AG10803 (cell line): ENCODE data around the gene KCNIP2.

Source experiments
- DNase-seq: peaks from one replicate; pipeline ENCODE4 v3.0.0; 2010; ENCODE audit warnings: low read depth
- H3K4me3 ChIP-seq: 2 replicates; pipeline ENCODE4 v1.5.1; 2011; ENCODE audit warnings: mild to moderate bottlenecking, low read length, control low read depth
- TF ChIP-seq, protein P1 (sequence below): conservative IDR thresholded peaks from 2 replicates; pipeline ENCODE4 v1.5.1; 2011; ENCODE audit warnings: mild to moderate bottlenecking, low read length, control low read depth, inconsistent platforms

The KCNIP2 gene

DNA sequence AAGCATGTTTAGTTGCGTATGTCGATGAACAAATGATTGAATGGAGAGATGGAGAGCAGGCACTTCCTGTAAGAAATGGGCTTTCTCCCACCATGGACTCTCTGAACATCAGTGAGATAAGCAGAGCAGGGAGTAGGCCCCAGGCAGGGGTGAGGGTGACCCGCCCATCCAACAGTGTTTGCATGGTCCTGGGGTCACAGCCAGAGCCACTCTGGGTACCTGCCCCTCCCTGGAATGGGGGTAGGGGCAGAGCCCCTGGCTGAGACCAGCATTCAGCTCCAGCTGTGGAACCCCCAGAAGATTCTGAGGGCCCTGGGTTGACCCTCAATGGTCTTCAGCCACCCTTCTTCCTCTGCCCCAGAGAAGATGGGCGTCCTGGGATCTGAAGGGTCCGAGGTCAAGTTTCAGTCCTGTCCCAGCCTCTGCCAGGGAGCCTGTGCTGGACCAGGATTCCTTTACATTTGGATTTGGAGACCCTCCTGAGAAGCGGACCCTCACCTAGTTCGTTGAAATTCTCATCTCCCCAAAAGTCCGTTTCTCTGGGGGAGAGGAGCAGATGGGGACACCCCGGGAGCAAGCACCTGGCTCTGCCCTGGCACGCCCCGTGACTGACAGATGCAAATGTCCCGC lies 65.3 kb downstream of the KCNIP2 start:
- no peak overlapping the region for H3K4me3 ChIP-seq
- TF ChIP-seq, protein P1, sequence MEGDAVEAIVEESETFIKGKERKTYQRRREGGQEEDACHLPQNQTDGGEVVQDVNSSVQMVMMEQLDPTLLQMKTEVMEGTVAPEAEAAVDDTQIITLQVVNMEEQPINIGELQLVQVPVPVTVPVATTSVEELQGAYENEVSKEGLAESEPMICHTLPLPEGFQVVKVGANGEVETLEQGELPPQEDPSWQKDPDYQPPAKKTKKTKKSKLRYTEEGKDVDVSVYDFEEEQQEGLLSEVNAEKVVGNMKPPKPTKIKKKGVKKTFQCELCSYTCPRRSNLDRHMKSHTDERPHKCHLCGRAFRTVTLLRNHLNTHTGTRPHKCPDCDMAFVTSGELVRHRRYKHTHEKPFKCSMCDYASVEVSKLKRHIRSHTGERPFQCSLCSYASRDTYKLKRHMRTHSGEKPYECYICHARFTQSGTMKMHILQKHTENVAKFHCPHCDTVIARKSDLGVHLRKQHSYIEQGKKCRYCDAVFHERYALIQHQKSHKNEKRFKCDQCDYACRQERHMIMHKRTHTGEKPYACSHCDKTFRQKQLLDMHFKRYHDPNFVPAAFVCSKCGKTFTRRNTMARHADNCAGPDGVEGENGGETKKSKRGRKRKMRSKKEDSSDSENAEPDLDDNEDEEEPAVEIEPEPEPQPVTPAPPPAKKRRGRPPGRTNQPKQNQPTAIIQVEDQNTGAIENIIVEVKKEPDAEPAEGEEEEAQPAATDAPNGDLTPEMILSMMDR, result no peak
- no peak for DNase-seq

DNA sequence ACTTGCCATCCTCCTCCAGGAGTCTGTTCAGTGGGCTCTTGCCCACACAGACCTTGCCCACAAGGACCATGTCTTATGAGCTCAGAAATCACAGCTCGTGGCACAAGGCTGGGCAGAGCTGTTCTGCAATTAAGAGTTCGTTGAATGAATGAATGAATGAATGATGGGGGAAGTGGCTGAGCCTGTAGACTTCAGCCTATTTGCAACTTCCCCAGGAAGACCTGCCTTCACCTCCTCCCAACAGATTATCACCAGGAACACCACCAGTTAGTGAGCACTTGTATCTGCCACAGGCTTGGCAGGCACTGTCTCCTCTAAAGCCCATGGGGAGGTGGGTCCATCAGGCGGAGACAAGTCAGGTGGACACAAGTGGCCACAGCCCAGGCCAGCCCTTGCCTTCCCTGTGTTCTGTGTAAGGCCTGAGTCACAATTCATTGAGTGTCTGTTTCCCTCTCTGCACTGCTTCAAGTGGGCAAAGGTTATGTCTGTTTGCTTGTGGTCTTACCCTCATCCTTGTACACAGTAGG lies 65.9 kb downstream of the KCNIP2 start:
- TF ChIP-seq, protein P1, result no peak
- no peak overlapping the region for H3K4me3 ChIP-seq
- no peak for DNase-seq

DNA sequence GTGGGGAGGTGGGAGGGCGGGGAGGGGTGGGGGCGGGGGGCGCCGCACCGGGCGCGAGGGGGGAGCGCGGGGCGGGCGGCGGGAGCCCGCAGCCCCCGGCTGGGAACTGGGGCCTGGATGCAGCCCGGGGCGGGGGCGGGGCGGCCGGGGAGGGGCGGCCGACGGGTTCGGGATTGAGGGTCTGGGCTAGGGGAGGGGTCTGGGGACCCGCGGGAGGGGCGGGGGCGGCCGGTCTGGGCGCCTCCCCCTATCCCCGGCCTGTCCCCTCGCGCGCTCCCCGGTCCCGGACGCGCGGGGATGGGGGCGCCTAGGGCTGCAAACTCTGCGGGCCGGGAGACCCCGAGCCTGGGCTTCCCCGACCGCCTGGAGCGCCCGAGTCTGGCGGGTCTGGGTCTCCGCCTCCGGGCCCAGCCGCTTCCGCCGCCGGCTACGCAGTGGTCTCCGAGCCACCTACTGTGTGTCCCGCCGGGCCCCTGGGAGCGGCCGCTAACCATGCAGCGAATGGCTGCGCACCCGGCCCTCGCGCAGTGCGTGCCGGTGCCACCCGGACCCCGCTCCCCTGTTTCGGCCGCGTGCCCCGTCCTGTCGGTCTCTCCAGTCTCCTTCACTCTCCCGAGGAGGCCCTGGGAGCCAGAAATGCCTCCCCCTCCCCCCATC lies 67.3 kb downstream of the KCNIP2 start:
- TF ChIP-seq, protein P1, result no peak
- no peak overlapping the region for H3K4me3 ChIP-seq
- DNase-seq, result no peak
